Nucleus accumbens (tissue), 56 donors: ENCODE results near the gene PCDH9.
A peak's percentile ranks its signal among the peaks of the same experiment; 100 is the strongest.

Source experiments
- DNase-seq, 56 donors: peaks; one replicate each; lab custom pipeline; 2025; lab: John Stamatoyannopoulos, UW

Gene PCDH9

GRCh38 chr13:66703597-66703996 is 526.5 kb downstream of the PCDH9 start:
- no peak for DNase-seq

- DNase-seq, result no peak
Measured at GRCh38 chr13:66700117-66700601, 530.0 kb downstream of the PCDH9 start.

GRCh38 chr13:66693656-66694055 is 536.5 kb downstream of the PCDH9 start:
- DNase-seq, result no peak

- no peak for DNase-seq
Measured at GRCh38 chr13:66691149-66691548, 539.0 kb downstream of the PCDH9 start.

- peak in 17 of 56 donors; percentile 1 to 33 (median 10) for DNase-seq
Measured at GRCh38 chr13:66689628-66690027, 540.5 kb downstream of the PCDH9 start.

GRCh38 chr13:66689037-66689619 is 541.0 kb downstream of the PCDH9 start:
- peak in 2 of 56 donors; percentile 2 to 8 for DNase-seq

GRCh38 chr13:66681403-66681802 is 548.7 kb downstream of the PCDH9 start:
- no peak for DNase-seq

GRCh38 chr13:66680031-66680430 is 550.1 kb downstream of the PCDH9 start:
- no peak for DNase-seq

GRCh38 chr13:66675620-66676019 is 554.5 kb downstream of the PCDH9 start:
- no peak for DNase-seq

GRCh38 chr13:66673401-66673800 is 556.7 kb downstream of the PCDH9 start:
- DNase-seq, result no peak

- DNase-seq, result peak in 39 of 56 donors; percentile 2 to 80 (median 36)
Measured at GRCh38 chr13:66665991-66666390, 564.1 kb downstream of the PCDH9 start.

- DNase-seq, result no peak
Measured at GRCh38 chr13:66663711-66664110, 566.4 kb downstream of the PCDH9 start.

- DNase-seq, result no peak
Measured at GRCh38 chr13:66663206-66663605, 566.9 kb downstream of the PCDH9 start.

- no peak for DNase-seq
Measured at GRCh38 chr13:66661336-66661735, 568.8 kb downstream of the PCDH9 start.

- DNase-seq, result no peak
Measured at GRCh38 chr13:66660468-66660813, 569.7 kb downstream of the PCDH9 start.

GRCh38 chr13:66659701-66660467 is 570.3 kb downstream of the PCDH9 start:
- DNase-seq, result no peak

- DNase-seq, result no peak
Measured at GRCh38 chr13:66659286-66659685, 570.9 kb downstream of the PCDH9 start.

GRCh38 chr13:66657165-66657881 is 572.8 kb downstream of the PCDH9 start:
- DNase-seq, result peak in 16 of 56 donors; percentile 1 to 85 (median 30)

- DNase-seq, result peak in 2 of 56 donors; percentile 4 to 6
Measured at GRCh38 chr13:66655847-66656454, 574.2 kb downstream of the PCDH9 start.

- no peak for DNase-seq
Measured at GRCh38 chr13:66644855-66645460, 585.2 kb downstream of the PCDH9 start.

- no peak for DNase-seq
Measured at GRCh38 chr13:66640231-66640630, 589.9 kb downstream of the PCDH9 start.
